Trophoblast cell (in vitro differentiated cells and primary cell): ENCODE results near the gene EVL.
"Not testable (repeated sequence)": the region's sequence is repeated elsewhere in the genome, so short reads cannot be mapped to it uniquely, and the experiment has no call there.

Experiments used
- DNase-seq, 2 donors: peaks; one replicate each; pipeline ENCODE4 v3.0.0-alpha.2; 2016
- H2AFZ ChIP-seq: 2 replicates; pipeline ENCODE4 v1.6.1; 2013; ENCODE audit warnings: low read length, moderate library complexity, mild to moderate bottlenecking; ENCODE audit not compliant: insufficient read depth, poor library complexity
- H2AK5ac ChIP-seq: 2 replicates; pipeline ENCODE4 v1.6.1; 2013; ENCODE audit warnings: mild to moderate bottlenecking, low read length
- H2BK120ac ChIP-seq: 2 replicates; pipeline ENCODE4 v1.6.1; 2013; ENCODE audit warnings: low read length, mild to moderate bottlenecking, moderate library complexity; ENCODE audit not compliant: insufficient read depth, poor library complexity
- H2BK12ac ChIP-seq: 2 replicates; pipeline ENCODE4 v1.6.1; 2013; ENCODE audit warnings: mild to moderate bottlenecking, low read length, moderate library complexity
- H2BK5ac ChIP-seq: 2 replicates; pipeline ENCODE4 v1.6.1; 2013; ENCODE audit warnings: low read length, low read depth, moderate library complexity, mild to moderate bottlenecking; ENCODE audit not compliant: poor library complexity
- H3K14ac ChIP-seq: 2 replicates; pipeline ENCODE4 v1.6.1; 2013; ENCODE audit warnings: mild to moderate bottlenecking, low read length
- H3K18ac ChIP-seq: 2 replicates; pipeline ENCODE4 v1.6.1; 2013; ENCODE audit warnings: mild to moderate bottlenecking, low read length
- H3K23ac ChIP-seq: 2 replicates; pipeline ENCODE4 v1.6.1; 2013; ENCODE audit warnings: low read length
- H3K27ac ChIP-seq: 2 replicates; pipeline ENCODE4 v1.5.1; 2013; ENCODE audit warnings: low read depth, mild to moderate bottlenecking, inconsistent platforms, low read length, moderate library complexity
- H3K27me3 ChIP-seq: 2 replicates; pipeline ENCODE4 v1.6.1; 2013; ENCODE audit warnings: inconsistent platforms, mild to moderate bottlenecking, low read length, moderate library complexity; ENCODE audit not compliant: insufficient read depth
- H3K36me3 ChIP-seq, 2 experiments: 1 replicate in 1 of 2; 2 replicates in 1 of 2; pipeline ENCODE4 v1.6.1; 2013; ENCODE audit warnings: low read length in 2 of 2, mild to moderate bottlenecking in 2 of 2, moderate library complexity in 1 of 2; ENCODE audit not compliant: insufficient read depth in 2 of 2, control insufficient read depth in 1 of 2
- H3K4ac ChIP-seq: 2 replicates; pipeline ENCODE4 v1.6.1; 2013; ENCODE audit warnings: low read depth, mild to moderate bottlenecking, low read length, moderate library complexity
- H3K4me1 ChIP-seq, 2 experiments: 1 replicate in 1 of 2; 2 replicates in 1 of 2; pipeline ENCODE4 v1.6.1; 2013; ENCODE audit warnings: low read length in 2 of 2, mild to moderate bottlenecking in 2 of 2, moderate library complexity in 1 of 2; ENCODE audit not compliant: insufficient read depth in 2 of 2, control insufficient read depth in 1 of 2
- H3K4me2 ChIP-seq: 2 replicates; pipeline ENCODE4 v1.6.1; 2013; ENCODE audit warnings: inconsistent platforms, mild to moderate bottlenecking, low read length, moderate library complexity
- H3K4me3 ChIP-seq: 2 replicates; pipeline ENCODE4 v1.5.1; 2013; ENCODE audit warnings: mild to moderate bottlenecking, low read depth, low read length, inconsistent platforms
- H3K79me1 ChIP-seq: one replicate; pipeline ENCODE4 v1.6.1; 2013; ENCODE audit warnings: low read length
- H3K79me2 ChIP-seq: 2 replicates; pipeline ENCODE4 v1.6.1; 2013; ENCODE audit warnings: low read length, mild to moderate bottlenecking; ENCODE audit not compliant: control insufficient read depth, insufficient read depth, poor library complexity
- H3K9ac ChIP-seq: 2 replicates; pipeline ENCODE4 v1.6.1; 2013; ENCODE audit warnings: mild to moderate bottlenecking, low read length
- H3K9me3 ChIP-seq: 2 replicates; pipeline ENCODE4 v1.6.1; 2013; ENCODE audit warnings: low read depth, mild to moderate bottlenecking, control low read depth, inconsistent platforms, low read length; ENCODE audit not compliant: insufficient read depth
- H4K12ac ChIP-seq: 2 replicates; pipeline ENCODE4 v1.6.1; 2013; ENCODE audit warnings: low read depth, mild to moderate bottlenecking, low read length, moderate library complexity
- H4K8ac ChIP-seq: 2 replicates; pipeline ENCODE4 v1.6.1; 2013; ENCODE audit warnings: low read depth, mild to moderate bottlenecking, low read length, moderate library complexity
- H4K91ac ChIP-seq: one replicate; pipeline ENCODE4 v1.6.1; 2013; ENCODE audit warnings: low read depth, mild to moderate bottlenecking, low read length, moderate library complexity
- WGBS: extraction: QIAGEN DNeasy Blood & Tissue Kit; methylation state at CpG from one replicate; pipeline ENCODE4 v1.1.7; 2013; ENCODE audit warnings: missing lambda C conversion rate; ENCODE audit not compliant: insufficient read length, insufficient coverage; ENCODE audit errors: extremely low coverage; 5-methylcytosine and 5-hydroxymethylcytosine counted together

The EVL gene

DNA sequence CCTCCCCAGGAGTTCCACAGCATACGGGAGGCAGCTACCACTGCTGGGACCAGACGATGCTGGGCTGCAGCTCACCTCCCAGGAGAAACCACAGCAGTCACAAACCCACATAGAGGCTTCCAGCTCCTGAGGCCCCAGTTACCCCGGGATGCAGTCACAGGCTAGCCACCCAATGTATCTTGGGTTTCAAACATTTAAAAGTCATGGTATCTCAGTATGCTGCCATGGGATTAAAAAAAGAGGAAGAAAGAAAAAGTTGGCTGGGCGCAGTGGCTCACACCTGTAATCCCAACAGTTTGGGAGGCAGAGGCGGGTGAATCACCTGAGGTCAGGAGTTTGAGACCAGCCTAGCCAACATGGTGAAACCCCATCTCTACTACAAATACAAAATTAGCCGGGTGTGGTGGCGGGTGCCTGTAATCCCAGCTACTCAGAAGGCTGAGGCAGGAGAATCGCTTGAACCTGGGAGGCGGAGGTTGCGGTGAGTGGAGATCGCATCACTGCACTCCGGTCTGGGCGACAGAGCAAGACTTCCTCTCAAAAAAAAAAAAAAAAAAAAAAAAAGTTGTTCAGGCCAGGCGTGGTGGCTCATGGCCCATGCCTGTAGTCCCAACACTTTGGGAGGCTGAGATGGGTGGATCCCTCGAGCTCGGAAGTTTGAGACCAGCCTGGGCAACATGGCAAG, 92.5 kb downstream of the EVL start:
- not testable (repeated sequence) for H3K27ac ChIP-seq, H4K91ac ChIP-seq, H3K14ac ChIP-seq, H3K23ac ChIP-seq, H4K8ac ChIP-seq, H2BK5ac ChIP-seq, H3K4ac ChIP-seq, H3K4me2 ChIP-seq, DNase-seq, H2AK5ac ChIP-seq, H3K18ac ChIP-seq, H2AFZ ChIP-seq, H3K79me1 ChIP-seq, H3K36me3 ChIP-seq, H3K9ac ChIP-seq, H3K4me3 ChIP-seq, H4K12ac ChIP-seq, H3K4me1 ChIP-seq, H3K79me2 ChIP-seq, H2BK120ac ChIP-seq, H2BK12ac ChIP-seq
- Histone ChIP-seq H3K27me3 (peaks cover 30% of the 10 kb centered on the region), H3K9me3 (peaks cover 17% of the 10 kb centered on the region)
- no CpG with 5 or more reads among the region's 16 CpGs for WGBS

DNA sequence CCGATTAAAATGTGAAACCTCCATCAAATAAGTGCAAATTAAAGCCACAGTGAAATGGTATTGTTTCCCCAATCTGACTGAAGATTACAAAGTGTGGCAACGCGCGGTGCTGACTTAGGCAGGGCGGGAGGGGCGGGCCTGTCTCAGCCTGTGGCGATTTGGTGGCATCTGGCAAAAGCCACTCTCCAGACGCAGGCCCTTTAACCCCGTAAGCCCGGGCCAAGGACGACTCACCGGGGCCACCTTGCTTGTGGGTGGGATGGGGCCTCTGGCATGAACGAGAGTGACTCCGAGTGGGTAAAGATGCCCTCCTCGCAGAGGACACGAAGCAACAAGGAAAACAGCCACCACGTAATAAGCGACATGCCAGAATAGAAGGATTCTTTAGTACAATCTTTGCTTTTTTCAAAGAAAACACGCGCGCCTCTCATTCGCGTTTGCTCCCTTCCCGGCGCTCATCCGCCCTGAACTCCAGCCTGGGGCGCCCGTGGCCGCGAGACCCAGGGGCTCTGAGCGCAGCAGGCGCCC, 93.4 kb downstream of the EVL start:
- Histone ChIP-seq H3K4me2 (peak overlapping the region; percentile 68), H3K27ac (no peak overlapping the region), H3K4ac (no peak overlapping the region), H3K9ac (no peak overlapping the region), H3K23ac (no peak overlapping the region), H3K79me2 (no peaks in the 10 kb centered on the region), H3K4me1 (peaks cover 3 to 7% of the 10 kb centered on the region in 2 experiments), H3K4me3 (no peak overlapping the region), H2AK5ac (no peak overlapping the region), H3K9me3 (peaks cover 17% of the 10 kb centered on the region), H3K79me1 (no peaks in the 10 kb centered on the region), H3K18ac (no peak overlapping the region), H2BK12ac (no peak overlapping the region), H2BK120ac (no peak overlapping the region), H4K91ac (no peak overlapping the region), H3K27me3 (peaks cover 30% of the 10 kb centered on the region), H4K8ac (no peak overlapping the region), H2BK5ac (no peak overlapping the region), H4K12ac (no peak overlapping the region), H3K36me3 (no peaks in the 10 kb centered on the region), H3K14ac (no peak overlapping the region), H2AFZ (no peak overlapping the region)
- peak in 1 of 2 donors; percentile 18 for DNase-seq
- no CpG with 5 or more reads among the region's 32 CpGs for WGBS

DNA sequence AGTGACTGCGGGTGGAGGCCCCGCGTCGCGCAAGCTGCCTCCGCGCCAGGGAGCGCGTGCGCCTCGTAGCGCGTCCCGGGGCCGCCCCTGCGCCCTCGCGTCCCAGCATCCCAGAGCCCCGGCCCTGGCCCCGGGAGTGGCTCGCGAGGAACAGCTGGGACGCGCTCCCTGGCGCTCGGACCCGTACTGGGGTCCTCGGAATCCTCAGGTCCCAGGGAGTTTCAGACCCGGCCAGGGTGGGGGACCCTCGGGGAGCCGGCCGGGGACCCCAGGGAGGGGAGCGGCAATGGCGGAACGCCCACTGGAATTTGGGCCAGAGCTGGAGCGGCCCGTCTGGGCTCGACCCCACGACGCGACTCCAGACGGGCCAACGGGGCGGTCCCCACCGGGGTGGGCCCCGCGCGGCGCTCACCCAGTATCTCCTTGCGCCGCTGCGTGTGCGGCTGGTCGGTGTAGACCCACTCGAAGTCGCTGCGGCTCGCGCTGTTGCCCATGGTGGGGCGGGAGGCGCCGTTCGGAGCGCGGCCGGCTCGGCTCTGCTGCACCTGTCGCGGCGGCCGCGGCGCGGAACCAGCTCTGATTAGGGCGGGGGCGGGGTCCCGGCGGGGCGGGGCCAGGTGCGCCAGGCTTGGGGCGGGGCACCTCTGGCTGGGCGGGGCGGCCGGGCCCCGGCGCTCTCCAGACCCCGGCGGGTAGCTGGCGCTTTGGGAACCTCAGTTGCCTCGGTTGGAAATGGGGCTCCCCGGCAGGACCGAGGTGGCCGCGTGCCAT, 94.1 kb downstream of the EVL start, which contains the start of gene DEGS2:
DEGS2 (minus strand) TSS at position 552 of the 771 bp plus-strand sequence; CDS start at position 494, 58 bp downstream.
- Histone ChIP-seq H3K4me2 (peak within 1 kb of the TSS; percentile 68), H3K9ac (no peak within 1 kb of the TSS), H2BK5ac (no peak within 1 kb of the TSS), H3K23ac (no peak within 1 kb of the TSS), H3K27me3 (peaks cover 30% of the 10 kb centered on the region), H3K18ac (no peak within 1 kb of the TSS), H3K4me3 (peak within 1 kb of the TSS; percentile 50), H3K9me3 (peaks cover 17% of the 10 kb centered on the region), H3K4ac (no peak within 1 kb of the TSS), H3K4me1 (peaks cover 3 to 7% of the 10 kb centered on the region in 2 experiments), H3K27ac (no peak within 1 kb of the TSS), H2BK12ac (no peak within 1 kb of the TSS), H2AFZ (no peak within 1 kb of the TSS), H4K12ac (no peak within 1 kb of the TSS), H3K36me3 (no peaks in the 10 kb centered on the region), H4K91ac (no peak within 1 kb of the TSS), H4K8ac (no peak within 1 kb of the TSS), H3K79me1 (no peaks in the 10 kb centered on the region), H3K14ac (no peak within 1 kb of the TSS), H2BK120ac (no peak within 1 kb of the TSS), H2AK5ac (no peak within 1 kb of the TSS), H3K79me2 (no peaks in the 10 kb centered on the region)
- no CpG with 5 or more reads among the region's 94 CpGs for WGBS
- peak; percentile 45 to 67 for DNase-seq

DNA sequence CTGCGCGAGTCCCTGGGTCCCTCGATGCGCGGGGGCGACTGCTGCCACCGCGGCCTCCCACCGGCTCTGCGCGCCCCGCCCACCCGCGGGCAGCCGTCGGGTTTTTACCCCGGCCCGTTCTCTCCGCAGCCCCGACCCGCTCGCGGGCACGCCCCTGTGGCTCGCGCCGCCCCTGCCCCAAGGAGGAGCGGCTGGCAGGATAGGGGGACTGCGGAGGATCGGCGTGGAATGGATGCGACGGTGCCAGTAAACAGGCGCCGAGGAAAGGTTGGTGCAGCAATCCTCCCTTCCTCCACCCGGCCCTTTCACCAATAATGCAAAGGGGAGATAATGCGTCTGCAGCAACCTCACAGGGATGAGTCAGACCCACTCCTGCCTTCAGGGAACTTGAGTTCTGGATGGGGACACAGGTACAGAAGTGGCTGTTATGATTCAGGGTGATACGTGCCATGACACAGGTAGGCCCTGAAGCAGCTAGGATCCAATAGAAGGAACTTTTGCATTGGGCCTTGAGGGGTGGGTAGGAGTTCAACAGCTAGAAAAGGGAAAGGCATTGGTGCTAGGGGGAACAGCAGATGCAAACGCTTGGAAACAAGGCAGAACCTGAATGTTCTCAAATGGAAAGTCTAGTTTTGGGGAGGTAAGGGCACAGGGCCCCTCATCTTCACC, 94.8 kb downstream of the EVL start:
- no peak overlapping the region for H2BK12ac ChIP-seq
- H3K4me3 ChIP-seq = peak overlapping the region; percentile 50
- no peak overlapping the region for H3K14ac ChIP-seq
- H3K4me2 ChIP-seq = peak overlapping the region; percentile 65
- no peak overlapping the region for H4K91ac ChIP-seq
- H3K4me1 ChIP-seq = peaks cover 3 to 7% of the 10 kb centered on the region in 2 experiments
- no CpG with 5 or more reads among the region's 39 CpGs for WGBS
- no peak overlapping the region for H2AK5ac ChIP-seq
- H3K9me3 ChIP-seq = peaks cover 14% of the 10 kb centered on the region
- H3K36me3 ChIP-seq = no peaks in the 10 kb centered on the region
- no peak overlapping the region for H3K27ac ChIP-seq
- no peak overlapping the region for H2BK120ac ChIP-seq
- no peaks in the 10 kb centered on the region for H3K79me2 ChIP-seq
- H3K9ac ChIP-seq = no peak overlapping the region
- H2BK5ac ChIP-seq = no peak overlapping the region
- peak; percentile 74 to 78 for DNase-seq
- H3K18ac ChIP-seq = no peak overlapping the region
- H4K12ac ChIP-seq = no peak overlapping the region
- no peak overlapping the region for H3K23ac ChIP-seq
- no peak overlapping the region for H3K4ac ChIP-seq
- no peaks in the 10 kb centered on the region for H3K79me1 ChIP-seq
- H2AFZ ChIP-seq = no peak overlapping the region
- no peak overlapping the region for H4K8ac ChIP-seq
- peaks cover 30% of the 10 kb centered on the region for H3K27me3 ChIP-seq
